Tibial nerve (tissue), 4 donors: ENCODE measurements around the gene CES5A. TPM values are rescaled to one million over a fixed set of nuclear protein-coding genes. Genes with fewer than 3 reads are reported as not detected.
"Not testable (repeated sequence)": the region's sequence is repeated elsewhere in the genome, so short reads cannot be mapped to it uniquely, and the experiment has no call there.

ENCODE experiments used
- DNase-seq, 2 donors: peaks; one replicate each; pipeline ENCODE4 v3.0.0-alpha.2; 2019; ENCODE audit warnings: low spot score in 2 of 2
- H3K27ac ChIP-seq, 4 donors: fragments of 200-600 bp; sonication (generic) in 3 of 4; one replicate each; pipeline ENCODE4 v1.5.1; 2017 to 2019; ENCODE audit warnings: mild to moderate bottlenecking in 1 of 4
- H3K27me3 ChIP-seq, 2 donors: fragments of 200-600 bp; sonication (generic) in 1 of 2; one replicate each; pipeline versions ENCODE4 v1.5.1 to v1.6.0; 2017 to 2019
- H3K36me3 ChIP-seq, 3 donors: fragments of 200-600 bp; sonication (generic); one replicate each; pipeline ENCODE4 v1.5.1; 2018 to 2019
- H3K4me1 ChIP-seq, 4 donors: fragments of 200-600 bp; sonication (generic) in 3 of 4; one replicate each; pipeline ENCODE4 v1.5.1; 2017 to 2019
- H3K4me3 ChIP-seq, 4 donors: fragments of 200-600 bp; sonication (generic) in 3 of 4; one replicate each; pipeline ENCODE4 v1.5.1; 2017 to 2019; ENCODE audit warnings: mild to moderate bottlenecking in 1 of 4, moderate library complexity in 1 of 4
- H3K9me3 ChIP-seq, 4 donors: fragments of 200-600 bp; sonication (generic) in 3 of 4; one replicate each; pipeline ENCODE4 v1.5.1; 2017 to 2019
- CTCF ChIP-seq, 5 experiments: fragments of 200-600 bp in 3 of 5; fragments of 450-650 bp in 2 of 5; sonication (generic) in 3 of 5; IDR thresholded peaks; one replicate each; pipeline ENCODE4 v1.5.1; 2016 to 2019; ENCODE audit warnings: antibody characterized with exemption in 5 of 5, mild to moderate bottlenecking in 3 of 5, moderate library complexity in 2 of 5
- EP300 ChIP-seq, 2 donors: sonication (generic); formaldehyde crosslinking; IDR thresholded peaks; one replicate each; pipeline ENCODE4 v1.6.1; 2017; ENCODE audit warnings: antibody characterized with exemption in 2 of 2, mild to moderate bottlenecking in 1 of 2
- POLR2A ChIP-seq, 2 donors: fragments of 450-650 bp; IDR thresholded peaks; one replicate each; pipeline ENCODE4 v1.6.1; 2017; ENCODE audit warnings: antibody characterized with exemption in 2 of 2, mild to moderate bottlenecking in 2 of 2, moderate library complexity in 2 of 2
- WGBS, 2 donors: methylation state at CpG; one replicate each; pipeline ENCODE4 v1.1.5; 2018; 5-methylcytosine and 5-hydroxymethylcytosine counted together
- total RNA-seq, 4 donors: library from RNA; depleted of rRNA; stranded (reverse); fragments of >200 nt; gene quantifications; one replicate each; pipeline ENCODE4 v1.1.0, GENCODE V29; 2016

CES5A gene
- total RNA-seq, 4 donors from 2014 or later = not detected

GRCh38 chr16:55822280-55822810, 52.8 kb downstream of the CES5A start:
- Histone ChIP-seq H3K36me3 (peaks cover 0 to 9% (median 0%) of the 10 kb centered on the region in 3 donors), H3K27me3 (no peaks in the 10 kb centered on the region), H3K4me1 (no peaks in the 10 kb centered on the region), H3K27ac (no peak overlapping the region), H3K9me3 (no peaks in the 10 kb centered on the region), H3K4me3 (no peak overlapping the region)
- 58 to 67% methylated on average over 3 of the region's 3 CpGs for WGBS, 2 donors
- TF ChIP-seq POLR2A (IDR thresholded peaks at IDR 0.05) (no peak), EP300 (IDR thresholded peaks at IDR 0.05) (no peak)
- DNase-seq = no peak

- Histone ChIP-seq H3K36me3 (peaks cover 0 to 9% (median 0%) of the 10 kb centered on the region in 3 donors), H3K27me3 (no peaks in the 10 kb centered on the region), H3K27ac (no peak overlapping the region), H3K4me1 (no peaks in the 10 kb centered on the region), H3K4me3 (no peak overlapping the region), H3K9me3 (no peaks in the 10 kb centered on the region)
- 94 to 96% methylated on average over 4 of the region's 4 CpGs for WGBS, 2 donors
- TF ChIP-seq EP300 (IDR thresholded peaks at IDR 0.05) = no peak
- TF ChIP-seq POLR2A (IDR thresholded peaks at IDR 0.05) = no peak
- no peak for TF ChIP-seq CTCF (IDR thresholded peaks at IDR 0.05)
- no peak for DNase-seq
These were observed 54.0 kb downstream of the CES5A start for GRCh38 chr16:55821210-55821609.

GRCh38 chr16:55820615-55821014, 54.6 kb downstream of the CES5A start:
- no peak overlapping the region for H3K4me3 ChIP-seq
- no peaks in the 10 kb centered on the region for H3K27me3 ChIP-seq
- 80 to 92% methylated on average over 3 of the region's 3 CpGs for WGBS, 2 donors

GRCh38 chr16:55817236-55817912, 57.8 kb downstream of the CES5A start:
- TF ChIP-seq EP300 (IDR thresholded peaks at IDR 0.05) (no peak), POLR2A (IDR thresholded peaks at IDR 0.05) (no peak), CTCF (IDR thresholded peaks at IDR 0.05) (no peak)
- no peaks in the 10 kb centered on the region for H3K9me3 ChIP-seq
- H3K4me1 ChIP-seq = no peaks in the 10 kb centered on the region
- WGBS, 2 donors = 88 to 89% methylated on average over 5 of the region's 5 CpGs
- no peaks in the 10 kb centered on the region for H3K27me3 ChIP-seq
- no peak overlapping the region for H3K4me3 ChIP-seq
- DNase-seq = no peak
- no peak overlapping the region for H3K27ac ChIP-seq
- H3K36me3 ChIP-seq = peaks cover 0 to 4% (median 0%) of the 10 kb centered on the region in 3 donors

More at GRCh38 chr16:55820615-55821014, 54.6 kb downstream of the CES5A start:
- Histone ChIP-seq H3K9me3 (no peaks in the 10 kb centered on the region), H3K27ac (no peak overlapping the region), H3K36me3 (peaks cover 0 to 9% (median 0%) of the 10 kb centered on the region in 3 donors), H3K4me1 (no peaks in the 10 kb centered on the region)
- TF ChIP-seq POLR2A (IDR thresholded peaks at IDR 0.05) (no peak), CTCF (IDR thresholded peaks at IDR 0.05) (no peak), EP300 (IDR thresholded peaks at IDR 0.05) (no peak)
- no peak for DNase-seq

- WGBS, 2 donors = 48 to 59% methylated on average over 4 of the region's 4 CpGs
- not testable (repeated sequence) for H3K4me3 ChIP-seq, H3K27me3 ChIP-seq, H3K9me3 ChIP-seq, H3K4me1 ChIP-seq, DNase-seq, H3K36me3 ChIP-seq, H3K27ac ChIP-seq
These were observed 59.0 kb downstream of the CES5A start for GRCh38 chr16:55816222-55816621.

- TF ChIP-seq CTCF (IDR thresholded peaks at IDR 0.05) (no peak), EP300 (IDR thresholded peaks at IDR 0.05) (no peak), POLR2A (IDR thresholded peaks at IDR 0.05) (no peak)
- no peaks in the 10 kb centered on the region for H3K4me1 ChIP-seq
- H3K36me3 ChIP-seq = no peaks in the 10 kb centered on the region
- no peak overlapping the region for H3K27ac ChIP-seq
- 45 to 70% methylated on average over 4 of the region's 4 CpGs for WGBS, 2 donors
- no peak overlapping the region for H3K4me3 ChIP-seq
- H3K27me3 ChIP-seq = no peaks in the 10 kb centered on the region
- no peaks in the 10 kb centered on the region for H3K9me3 ChIP-seq
- no peak for DNase-seq
These were observed 59.9 kb downstream of the CES5A start for GRCh38 chr16:55815320-55815719.

- not testable (repeated sequence) for H3K27ac ChIP-seq, DNase-seq, H3K4me3 ChIP-seq, H3K9me3 ChIP-seq, H3K4me1 ChIP-seq, H3K27me3 ChIP-seq, H3K36me3 ChIP-seq
- 46 to 93% methylated on average over 1 to 2 of the region's 2 CpGs for WGBS, 2 donors
These were observed 61.0 kb downstream of the CES5A start for GRCh38 chr16:55814174-55814573.

GRCh38 chr16:55813730-55814129, 61.4 kb downstream of the CES5A start:
- 77 to 79% methylated on average over 6 to 9 of the region's 9 CpGs for WGBS, 2 donors
- not testable (repeated sequence) for H3K36me3 ChIP-seq, H3K9me3 ChIP-seq, H3K27ac ChIP-seq, DNase-seq, H3K27me3 ChIP-seq, H3K4me3 ChIP-seq, H3K4me1 ChIP-seq
